ENCODE measurements around the gene SQOR. TPM values are rescaled to one million over a fixed set of nuclear protein-coding genes. Genes with fewer than 3 reads are reported as not detected.

SQOR gene
- total and polyA plus RNA-seq, 2 donors (not counting 1 experiment from before 2014, with no cell fraction given): 25.6 to 29.1 TPM

DNA sequence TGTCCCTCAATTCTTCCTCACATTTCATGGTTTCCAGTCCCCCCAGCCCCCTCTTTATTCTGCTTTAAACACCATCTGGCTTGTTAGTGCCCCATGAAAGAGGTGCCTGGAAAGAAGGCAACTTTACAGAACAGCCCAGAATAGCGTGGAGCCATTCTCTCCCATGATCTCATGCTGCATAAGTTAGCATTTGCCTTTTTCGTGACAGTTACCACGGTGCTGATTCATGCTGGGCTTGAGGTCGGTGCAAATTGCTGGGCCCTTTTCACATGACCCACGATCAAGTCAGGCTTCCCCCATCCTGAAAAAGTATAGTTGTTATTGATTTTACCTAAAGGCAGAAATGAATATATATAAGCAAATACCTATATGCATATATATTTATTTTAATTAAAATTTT, 29.6 kb downstream of the SQOR start:
- no peak for DNase-seq
- Mint-ChIP-seq H3K9me3 (ENCODE audit: insufficient read depth) (no peaks in the 10 kb centered on the region), H3K4me1 (peaks cover 2% of the 10 kb centered on the region), H3K27me3 (no peaks in the 10 kb centered on the region), H3K4me3 (no peak overlapping the region), H3K27ac (no peak overlapping the region)
- peaks cover 7% of the 10 kb centered on the region for H4K20me1 ChIP-seq (ENCODE audit: control insufficient read depth, insufficient read depth, low read length, poor library complexity, severe bottlenecking)
- H3K4me3 ChIP-seq (ENCODE audit: control extremely low read depth in 1 of 5, extremely low read depth in 1 of 5, insufficient read depth in 1 of 5, low read depth in 2 of 5, low read length in 4 of 5): no peak overlapping the region
- intact Hi-C loops (cut with micrococcal nuclease): no loop called here
- POLR2A ChIA-PET: no interaction called here
- H3K4me1 ChIP-seq (ENCODE audit: control insufficient read depth in 2 of 2, insufficient read depth in 2 of 2, low read length in 2 of 2): no peaks in the 10 kb centered on the region
- TF ChIP-seq, protein P1, sequence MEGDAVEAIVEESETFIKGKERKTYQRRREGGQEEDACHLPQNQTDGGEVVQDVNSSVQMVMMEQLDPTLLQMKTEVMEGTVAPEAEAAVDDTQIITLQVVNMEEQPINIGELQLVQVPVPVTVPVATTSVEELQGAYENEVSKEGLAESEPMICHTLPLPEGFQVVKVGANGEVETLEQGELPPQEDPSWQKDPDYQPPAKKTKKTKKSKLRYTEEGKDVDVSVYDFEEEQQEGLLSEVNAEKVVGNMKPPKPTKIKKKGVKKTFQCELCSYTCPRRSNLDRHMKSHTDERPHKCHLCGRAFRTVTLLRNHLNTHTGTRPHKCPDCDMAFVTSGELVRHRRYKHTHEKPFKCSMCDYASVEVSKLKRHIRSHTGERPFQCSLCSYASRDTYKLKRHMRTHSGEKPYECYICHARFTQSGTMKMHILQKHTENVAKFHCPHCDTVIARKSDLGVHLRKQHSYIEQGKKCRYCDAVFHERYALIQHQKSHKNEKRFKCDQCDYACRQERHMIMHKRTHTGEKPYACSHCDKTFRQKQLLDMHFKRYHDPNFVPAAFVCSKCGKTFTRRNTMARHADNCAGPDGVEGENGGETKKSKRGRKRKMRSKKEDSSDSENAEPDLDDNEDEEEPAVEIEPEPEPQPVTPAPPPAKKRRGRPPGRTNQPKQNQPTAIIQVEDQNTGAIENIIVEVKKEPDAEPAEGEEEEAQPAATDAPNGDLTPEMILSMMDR (IDR thresholded peaks at IDR 0.05): no peak
- no peak for TF ChIP-seq EZH2 (IDR thresholded peaks at IDR 0.05; ENCODE audit: borderline replicate concordance, insufficient read depth, low read depth, low read length, poor library complexity, severe bottlenecking)
- H3K4me2 ChIP-seq (replicated peaks; ENCODE audit: low read depth, low read length, poor library complexity, severe bottlenecking): no peak overlapping the region
- H3K9me3 ChIP-seq (ENCODE audit: control extremely low read depth in 1 of 3, control insufficient read depth in 2 of 3, insufficient read depth in 1 of 3, low read length in 2 of 3): no peaks in the 10 kb centered on the region
- H3K36me3 ChIP-seq (replicated peaks in 1 of 2; ENCODE audit: control extremely low read depth in 1 of 2, control insufficient read depth in 1 of 2, extremely low read depth in 1 of 2, insufficient read depth in 2 of 2, low read length in 1 of 2): peaks cover 4 to 53% of the 10 kb centered on the region in 2 experiments
- CTCF ChIA-PET: interaction anchor here (1.0 kb wide), 1 partner anchor 41 kb away, joined by 3 read pairs; no protein-coding TSS in a partner anchor
- H3K27me3 ChIP-seq (replicated peaks in 1 of 4; ENCODE audit: control extremely low read depth in 1 of 4, control insufficient read depth in 3 of 4, insufficient read depth in 4 of 4, low read length in 3 of 4): no peaks in the 10 kb centered on the region
- ATAC-seq (ENCODE audit: low read depth): no peak
- 44% methylated on average over 3 of the region's 5 CpGs for WGBS (ENCODE audit: insufficient coverage)
- H2AFZ ChIP-seq (ENCODE audit: insufficient read depth, low read depth, low read length, poor library complexity, severe bottlenecking): no peak overlapping the region
- no peaks in the 10 kb centered on the region for H3K79me2 ChIP-seq (ENCODE audit: control insufficient read depth, insufficient read depth, low read length)
- H3K27ac ChIP-seq (ENCODE audit: low read length in 2 of 2): no peak overlapping the region
- no peak overlapping the region for H3K9ac ChIP-seq (ENCODE audit: low read length)

- Histone ChIP-seq H3K4me1 (ENCODE audit: control insufficient read depth in 2 of 2, insufficient read depth in 2 of 2, low read length in 2 of 2) (no peaks in the 10 kb centered on the region), H3K4me3 (ENCODE audit: control extremely low read depth in 1 of 5, extremely low read depth in 1 of 5, insufficient read depth in 1 of 5, low read depth in 2 of 5, low read length in 4 of 5) (no peak overlapping the region), H3K9me3 (ENCODE audit: control extremely low read depth in 1 of 3, control insufficient read depth in 2 of 3, insufficient read depth in 1 of 3, low read length in 2 of 3) (no peaks in the 10 kb centered on the region), H3K4me2 (replicated peaks; ENCODE audit: low read depth, low read length, poor library complexity, severe bottlenecking) (no peak overlapping the region), H2AFZ (ENCODE audit: insufficient read depth, low read depth, low read length, poor library complexity, severe bottlenecking) (no peak overlapping the region), H3K27ac (ENCODE audit: low read length in 2 of 2) (no peak overlapping the region), H3K27me3 (replicated peaks in 1 of 4; ENCODE audit: control extremely low read depth in 1 of 4, control insufficient read depth in 3 of 4, insufficient read depth in 4 of 4, low read length in 3 of 4) (no peaks in the 10 kb centered on the region), H3K9ac (ENCODE audit: low read length) (no peak overlapping the region), H4K20me1 (ENCODE audit: control insufficient read depth, insufficient read depth, low read length, poor library complexity, severe bottlenecking) (peaks cover 7% of the 10 kb centered on the region), H3K79me2 (ENCODE audit: control insufficient read depth, insufficient read depth, low read length) (no peaks in the 10 kb centered on the region), H3K36me3 (replicated peaks in 1 of 2; ENCODE audit: control extremely low read depth in 1 of 2, control insufficient read depth in 1 of 2, extremely low read depth in 1 of 2, insufficient read depth in 2 of 2, low read length in 1 of 2) (peaks cover 6 to 53% of the 10 kb centered on the region in 2 experiments)
- ChIA-PET POLR2A (no interaction called here), CTCF (interaction anchor here (0.7 to 1.0 kb wide), 2 partner anchors 14 to 40 kb away, joined by 3 read pairs; no protein-coding TSS in a partner anchor)
- intact Hi-C loops (cut with micrococcal nuclease): no loop called here
- TF ChIP-seq, protein P1 (IDR thresholded peaks at IDR 0.05): no peak
- TF ChIP-seq EZH2 (IDR thresholded peaks at IDR 0.05; ENCODE audit: borderline replicate concordance, insufficient read depth, low read depth, low read length, poor library complexity, severe bottlenecking): no peak
- Mint-ChIP-seq H3K4me3 (no peak overlapping the region), H3K27me3 (no peaks in the 10 kb centered on the region), H3K27ac (no peak overlapping the region), H3K9me3 (ENCODE audit: insufficient read depth) (no peaks in the 10 kb centered on the region), H3K4me1 (no peaks in the 10 kb centered on the region)
- DNase-seq: no peak
- no CpG with 5 or more reads among the region's 1 CpG for WGBS (ENCODE audit: insufficient coverage)
- no peak for ATAC-seq (ENCODE audit: low read depth)
Measured at GRCh38 chr15:45665261-45665660, 30.4 kb downstream of the SQOR start.
